HK-2 (cell line): ENCODE data around the gene UBAC1.

Experiments used
- DNase-seq: peaks from one replicate; pipeline ENCODE4 v3.0.0-alpha.2; 2018; ENCODE audit not compliant: unreplicated experiment

Gene UBAC1

GRCh38 chr9:135939351-135940265 is 21.6 kb downstream of the UBAC1 start:
- DNase-seq: no peak

GRCh38 chr9:135937521-135938489 is 23.4 kb downstream of the UBAC1 start:
- DNase-seq: no peak

- DNase-seq: no peak
Measured at GRCh38 chr9:135933114-135933513, 28.1 kb downstream of the UBAC1 start.

- no peak for DNase-seq
Measured at GRCh38 chr9:135932656-135933055, 28.5 kb downstream of the UBAC1 start.

GRCh38 chr9:135931349-135931820 is 29.8 kb downstream of the UBAC1 start:
- no peak for DNase-seq

GRCh38 chr9:135930446-135931345 is 30.5 kb downstream of the UBAC1 start:
- no peak for DNase-seq

GRCh38 chr9:135929656-135930445 is 31.3 kb downstream of the UBAC1 start:
- DNase-seq: no peak

GRCh38 chr9:135928731-135929655 is 32.2 kb downstream of the UBAC1 start:
- DNase-seq: no peak

- DNase-seq: no peak
Measured at GRCh38 chr9:135928074-135928730, 33.0 kb downstream of the UBAC1 start.

- no peak for DNase-seq
Measured at GRCh38 chr9:135927195-135928013, 33.8 kb downstream of the UBAC1 start.

GRCh38 chr9:135926402-135927194 is 34.6 kb downstream of the UBAC1 start:
- peak; percentile 94 for DNase-seq

- DNase-seq: no peak
Measured at GRCh38 chr9:135925496-135926133, 35.6 kb downstream of the UBAC1 start.

- DNase-seq: no peak
Measured at GRCh38 chr9:135924628-135925338, 36.4 kb downstream of the UBAC1 start.

- no peak for DNase-seq
Measured at GRCh38 chr9:135923508-135923907, 37.7 kb downstream of the UBAC1 start.

- no peak for DNase-seq
Measured at GRCh38 chr9:135921749-135922310, 39.3 kb downstream of the UBAC1 start.
